Measurements from ENCODE around the gene TDRD6.

The TDRD6 gene

GRCh38 chr6:46735720-46736031, 48.0 kb downstream of the TDRD6 start:
- TF ChIP-seq CTCF (IDR thresholded peaks at IDR 0.05), result no peak

- TF ChIP-seq CTCF (IDR thresholded peaks at IDR 0.05), result no peak
Observed at GRCh38 chr6:46736906-46737305, 49.2 kb downstream of the TDRD6 start.

- TF ChIP-seq CTCF (IDR thresholded peaks at IDR 0.05), result no peak
Observed at GRCh38 chr6:46741482-46741881, 53.8 kb downstream of the TDRD6 start.

- TF ChIP-seq CTCF (IDR thresholded peaks at IDR 0.05), result no peak
Observed at GRCh38 chr6:46741910-46742309, 54.2 kb downstream of the TDRD6 start.

GRCh38 chr6:46743425-46744158, 55.9 kb downstream of the TDRD6 start:
- TF ChIP-seq CTCF (IDR thresholded peaks at IDR 0.05), result no peak

- TF ChIP-seq CTCF (IDR thresholded peaks at IDR 0.05), result no peak
Observed at GRCh38 chr6:46745973-46746372, 58.3 kb downstream of the TDRD6 start.

- no peak for TF ChIP-seq CTCF (IDR thresholded peaks at IDR 0.05)
Observed at GRCh38 chr6:46746696-46747095, 59.0 kb downstream of the TDRD6 start, which contains the start of gene ANKRD66. Gene ANKRD66, plus strand, starts transcription at chr6:46746933. Its CDS starts 5,016 bp downstream, at chr6:46751949.

All from LNCAP (cell line).